Liver (tissue), 3 donors: ENCODE measurements around the gene SPECC1L.

ENCODE experiments used
- ATF3 ChIP-seq: IDR thresholded peaks from 2 replicates; pipeline ENCODE4 v1.6.1; 2016; ENCODE audit warnings: antibody characterized with exemption
- CTCF ChIP-seq: fragments of 150-350 bp; IDR thresholded peaks from 2 replicates; pipeline ENCODE4 v1.5.1; 2017; ENCODE audit warnings: improper control_type of control experiment, low read depth, low read length; ENCODE audit not compliant: missing input control
- FOXA1 ChIP-seq: IDR thresholded peaks from 2 replicates; pipeline ENCODE4 v1.6.1; 2016; ENCODE audit warnings: antibody characterized with exemption
- GABPA ChIP-seq, 2 donors: IDR thresholded peaks in 1 of 2; conservative IDR thresholded peaks in 1 of 2; 2 replicates each; pipeline ENCODE4 v1.6.1; 2016; ENCODE audit warnings: antibody characterized with exemption in 2 of 2, mild to moderate bottlenecking in 1 of 2, moderate library complexity in 1 of 2
- HNF4G ChIP-seq: IDR thresholded peaks from 2 replicates; pipeline ENCODE4 v1.6.1; 2016; ENCODE audit warnings: antibody characterized with exemption
- JUND ChIP-seq, 2 donors: IDR thresholded peaks; 2 replicates each; pipeline ENCODE4 v1.6.1; 2016; ENCODE audit warnings: antibody characterized with exemption in 2 of 2
- RAD21 ChIP-seq, 2 donors: IDR thresholded peaks; 2 replicates each; pipeline ENCODE4 v1.6.1; 2016; ENCODE audit warnings: antibody characterized with exemption in 2 of 2, mild to moderate bottlenecking in 2 of 2
- REST ChIP-seq: IDR thresholded peaks from 2 replicates; pipeline ENCODE4 v1.6.1; 2016; ENCODE audit warnings: antibody characterized with exemption, mild to moderate bottlenecking
- TAF1 ChIP-seq: conservative IDR thresholded peaks from 2 replicates; pipeline ENCODE4 v1.6.1; 2016; ENCODE audit warnings: antibody characterized with exemption, mild to moderate bottlenecking
- YY1 ChIP-seq: IDR thresholded peaks from 2 replicates; pipeline ENCODE4 v1.6.1; 2016; ENCODE audit warnings: antibody characterized with exemption, mild to moderate bottlenecking
- ZBTB33 ChIP-seq: IDR thresholded peaks from 2 replicates; pipeline ENCODE4 v1.6.1; 2016; ENCODE audit warnings: antibody characterized with exemption
- donor health status: healthy.
- donor health status: healthy.

- TF ChIP-seq RAD21 (IDR thresholded peaks at IDR 0.05) = no peak
- no peak for TF ChIP-seq CTCF
- TF ChIP-seq HNF4G = no peak
- no peak for TF ChIP-seq GABPA (IDR thresholded peaks at IDR 0.05 in 1 of 2, conservative IDR thresholded peaks at IDR 0.05 in 1 of 2)
- TF ChIP-seq ZBTB33 = no peak
- no peak for TF ChIP-seq YY1
- TF ChIP-seq TAF1 = no peak
- TF ChIP-seq JUND (IDR thresholded peaks at IDR 0.05) = no peak
- no peak for TF ChIP-seq ATF3
- TF ChIP-seq FOXA1 = no peak
- TF ChIP-seq REST = no peak
Observed at GRCh38 chr22:24459911-24460310, 189.3 kb downstream of the SPECC1L start.
